NCI-H1105 (cell line): ENCODE results near the gene BAHCC1.

ENCODE experiments used
- DNase-seq: peaks from one replicate; lab custom pipeline; 2025; lab: John Stamatoyannopoulos, UW

Gene BAHCC1

DNA sequence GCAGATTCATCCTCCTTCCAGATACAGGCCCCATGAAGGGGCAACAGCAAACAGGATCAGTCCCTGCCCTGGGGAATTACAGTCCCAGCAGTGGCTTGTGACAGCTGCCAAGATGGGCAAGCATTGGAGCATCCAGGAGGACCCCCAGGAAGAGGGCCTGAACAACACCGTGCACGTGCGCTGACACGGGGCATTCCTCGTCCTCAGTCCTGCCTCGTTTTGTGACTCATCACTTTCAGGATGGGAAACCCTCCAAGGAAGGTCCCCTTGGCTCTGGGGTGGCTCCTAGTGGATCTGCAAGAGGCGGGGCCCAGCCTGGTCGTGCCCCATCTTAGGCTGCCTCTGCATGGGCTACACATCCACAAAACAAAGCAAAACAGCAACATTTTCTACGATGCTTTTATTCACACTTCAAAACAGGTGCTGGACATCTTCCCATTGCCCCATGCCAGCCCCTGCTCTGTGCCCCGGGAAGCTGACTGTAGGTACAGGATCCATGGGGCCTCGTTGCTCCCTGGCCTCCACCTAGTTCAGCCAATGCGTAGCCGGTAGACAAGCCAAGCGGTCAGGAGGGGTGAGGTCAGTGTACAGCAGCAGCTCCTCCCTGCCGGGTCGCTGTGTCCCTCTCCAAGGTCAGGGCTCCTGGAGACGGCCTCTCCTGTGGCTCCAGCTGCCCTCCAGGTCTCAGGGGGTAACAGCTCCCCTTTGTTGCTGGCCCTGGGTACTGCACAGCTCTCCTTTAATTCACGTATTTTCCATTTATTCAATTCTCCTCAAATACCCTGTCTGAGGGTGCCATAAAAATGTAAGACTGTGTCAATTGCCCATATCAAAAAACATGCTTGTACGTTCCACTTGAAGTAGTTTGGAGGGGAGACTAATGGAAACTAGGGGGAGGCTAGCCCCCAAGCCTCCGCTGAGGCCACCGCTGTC, 85.1 kb downstream of the BAHCC1 start:
- DNase-seq, result no peak

DNA sequence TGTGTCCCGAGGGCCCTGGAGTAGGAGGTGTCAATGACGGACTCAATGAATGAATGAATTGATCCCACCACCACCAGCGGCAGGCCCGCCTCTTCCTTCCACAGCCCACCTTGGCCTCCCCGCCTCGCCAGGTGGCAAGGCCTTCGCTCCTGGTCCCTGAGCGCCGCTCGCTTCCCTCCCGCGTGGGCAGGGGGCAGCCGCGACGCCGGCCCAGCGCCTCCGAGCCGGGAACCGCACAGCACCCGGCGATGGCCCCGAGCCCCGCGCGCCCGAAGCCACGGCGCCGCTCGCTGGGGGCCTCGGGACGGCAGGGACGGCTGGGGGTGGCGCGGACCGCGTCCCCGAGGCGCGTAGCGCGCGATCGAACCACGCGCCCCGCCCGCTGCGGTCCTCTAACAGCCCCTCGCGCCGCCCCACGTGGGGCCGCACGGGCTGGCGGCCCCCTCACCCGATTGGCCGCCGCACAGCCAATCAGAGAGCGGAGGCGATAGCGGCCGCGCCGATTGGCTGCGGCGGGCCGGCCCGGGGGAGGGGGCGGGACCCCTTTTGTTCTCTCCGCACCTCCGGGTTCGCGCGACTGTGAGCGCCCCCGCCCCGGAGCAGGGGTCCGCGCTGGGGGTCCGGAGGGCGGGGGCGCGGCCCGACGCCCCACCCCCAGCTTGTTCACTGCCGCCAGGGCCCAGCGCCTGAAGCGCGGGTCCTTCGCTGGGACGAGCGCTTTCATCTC, 86.0 kb downstream of the BAHCC1 start:
- peak; percentile 76 for DNase-seq

DNA sequence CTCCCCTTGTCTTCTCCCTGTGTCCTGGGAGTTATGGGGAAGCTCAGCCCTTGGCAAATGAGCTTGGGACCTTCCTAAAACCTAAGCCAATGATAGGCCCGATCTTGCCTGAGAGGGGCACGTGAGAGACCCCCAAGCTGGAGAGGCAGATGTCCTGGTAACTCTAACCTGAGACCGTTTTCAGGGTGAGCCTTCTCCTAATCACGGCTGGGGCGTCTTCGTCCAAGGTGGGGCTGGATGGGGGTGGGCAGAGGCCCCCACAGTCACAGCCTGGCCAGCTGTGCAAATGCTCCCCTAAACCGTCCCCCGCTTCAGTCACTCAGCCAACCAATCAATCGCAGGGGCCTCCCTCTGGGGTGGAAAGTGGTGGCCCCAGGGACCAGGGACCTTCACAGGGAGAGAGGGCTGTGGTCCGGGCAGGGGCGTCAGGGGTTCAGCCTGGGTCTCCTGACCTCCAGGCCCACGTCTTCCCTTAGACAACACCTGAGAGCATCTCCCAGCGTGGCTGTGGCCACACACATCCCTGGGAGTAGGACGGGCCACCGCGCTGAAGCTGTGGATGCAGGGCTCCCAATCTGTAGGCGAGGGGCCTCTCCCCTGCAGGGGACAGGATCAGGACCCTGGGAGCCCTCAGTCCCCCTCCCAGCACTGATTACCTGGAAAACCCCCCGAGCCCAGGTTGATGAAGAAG, 86.7 kb downstream of the BAHCC1 start:
- no peak for DNase-seq

- no peak for DNase-seq
Measured at GRCh38 chr17:81482673-81483072, 87.4 kb downstream of the BAHCC1 start.

GRCh38 chr17:81483085-81483861, 88.0 kb downstream of the BAHCC1 start:
- no peak for DNase-seq

DNA sequence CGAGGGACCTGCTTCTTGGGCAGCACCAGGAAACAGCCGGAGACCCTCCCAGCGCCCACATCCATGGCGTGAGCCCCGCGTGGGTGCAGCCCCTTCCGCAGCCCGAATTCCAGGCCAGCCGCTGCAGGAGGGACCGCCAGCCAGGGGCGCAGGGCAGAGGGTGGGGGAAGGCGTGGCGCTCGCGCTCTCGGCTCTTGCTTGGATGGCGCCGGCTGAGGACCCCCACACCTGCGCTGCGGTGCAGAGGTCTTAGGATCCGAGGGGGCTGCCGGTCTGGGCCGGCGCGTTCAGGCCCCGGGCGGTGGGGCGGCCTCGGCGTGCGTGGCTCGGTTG, 88.6 kb downstream of the BAHCC1 start:
- DNase-seq, result no peak

DNA sequence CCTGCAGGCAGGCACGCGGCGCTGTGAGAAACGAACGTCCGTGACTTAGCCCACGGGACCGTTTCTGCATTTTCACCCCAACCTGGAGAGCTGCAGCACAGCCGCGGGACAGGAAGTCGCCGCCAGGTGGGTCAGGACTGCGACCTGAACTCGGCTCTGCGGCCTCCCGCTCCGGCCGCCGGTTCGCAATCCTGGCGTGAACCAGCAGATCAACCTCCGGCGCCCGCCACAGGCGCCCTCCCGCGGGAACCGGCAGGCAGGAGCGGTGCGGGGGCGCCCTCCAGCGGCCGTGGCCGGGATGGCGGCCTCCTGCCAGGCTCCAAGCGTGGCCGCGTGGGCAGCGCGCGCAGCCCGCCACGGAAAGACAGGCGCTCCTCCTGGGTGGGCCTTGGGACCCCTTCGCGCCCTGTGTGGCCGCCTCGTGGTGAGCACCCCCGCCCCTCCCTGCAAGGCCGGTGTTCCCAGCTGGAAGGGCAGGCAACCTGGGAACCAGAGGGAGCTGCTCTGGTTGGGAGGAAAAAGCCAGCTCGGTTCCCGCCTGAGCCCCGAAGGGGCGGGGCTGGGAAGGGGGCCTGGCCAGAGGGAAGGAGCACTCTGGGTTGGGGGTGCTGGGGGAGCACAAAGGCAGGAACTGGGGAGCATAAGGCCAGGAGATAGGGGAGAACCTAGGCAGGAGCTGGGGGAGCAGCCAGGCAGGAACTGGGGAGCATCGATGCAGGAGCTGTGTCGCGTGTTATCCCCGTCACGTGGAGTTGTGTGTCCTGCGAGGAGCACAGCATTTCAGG, 89.1 kb downstream of the BAHCC1 start:
- DNase-seq, result peak; percentile 65

DNA sequence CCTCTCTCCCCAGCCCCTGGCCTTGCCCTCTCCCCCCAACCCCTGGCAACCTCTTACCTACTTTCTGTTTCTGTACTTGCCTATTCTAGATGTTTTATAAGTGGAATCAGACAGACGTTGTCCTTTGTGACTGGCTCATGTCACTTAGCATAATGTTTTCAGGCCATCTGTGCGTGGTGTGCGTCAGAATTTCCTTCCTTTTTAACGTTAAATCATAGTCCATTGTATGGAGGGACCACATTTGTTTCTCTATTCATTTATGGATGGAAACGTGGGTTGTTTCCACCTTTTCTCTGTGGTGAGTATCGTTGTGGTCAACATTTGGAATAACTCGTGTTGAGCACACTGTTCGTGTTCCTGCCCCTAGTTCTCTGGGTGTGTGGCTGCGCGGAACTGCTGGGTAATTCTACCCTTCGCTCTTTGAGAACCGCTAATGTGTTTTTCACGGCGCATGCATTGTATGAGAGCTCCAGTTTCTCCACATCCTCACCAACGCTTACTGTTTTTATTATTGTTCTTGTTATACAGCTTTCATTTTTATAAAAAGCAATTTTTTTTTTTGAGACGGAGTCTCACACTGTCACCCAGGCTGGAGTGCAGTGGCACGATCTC, 91.0 kb downstream of the BAHCC1 start:
- no peak for DNase-seq

- no peak for DNase-seq
Measured at GRCh38 chr17:81487089-81487486, 91.8 kb downstream of the BAHCC1 start.

GRCh38 chr17:81487487-81488275, 92.4 kb downstream of the BAHCC1 start:
- DNase-seq, result peak; percentile 68

GRCh38 chr17:81488276-81488860, 93.1 kb downstream of the BAHCC1 start:
- no peak for DNase-seq

DNA sequence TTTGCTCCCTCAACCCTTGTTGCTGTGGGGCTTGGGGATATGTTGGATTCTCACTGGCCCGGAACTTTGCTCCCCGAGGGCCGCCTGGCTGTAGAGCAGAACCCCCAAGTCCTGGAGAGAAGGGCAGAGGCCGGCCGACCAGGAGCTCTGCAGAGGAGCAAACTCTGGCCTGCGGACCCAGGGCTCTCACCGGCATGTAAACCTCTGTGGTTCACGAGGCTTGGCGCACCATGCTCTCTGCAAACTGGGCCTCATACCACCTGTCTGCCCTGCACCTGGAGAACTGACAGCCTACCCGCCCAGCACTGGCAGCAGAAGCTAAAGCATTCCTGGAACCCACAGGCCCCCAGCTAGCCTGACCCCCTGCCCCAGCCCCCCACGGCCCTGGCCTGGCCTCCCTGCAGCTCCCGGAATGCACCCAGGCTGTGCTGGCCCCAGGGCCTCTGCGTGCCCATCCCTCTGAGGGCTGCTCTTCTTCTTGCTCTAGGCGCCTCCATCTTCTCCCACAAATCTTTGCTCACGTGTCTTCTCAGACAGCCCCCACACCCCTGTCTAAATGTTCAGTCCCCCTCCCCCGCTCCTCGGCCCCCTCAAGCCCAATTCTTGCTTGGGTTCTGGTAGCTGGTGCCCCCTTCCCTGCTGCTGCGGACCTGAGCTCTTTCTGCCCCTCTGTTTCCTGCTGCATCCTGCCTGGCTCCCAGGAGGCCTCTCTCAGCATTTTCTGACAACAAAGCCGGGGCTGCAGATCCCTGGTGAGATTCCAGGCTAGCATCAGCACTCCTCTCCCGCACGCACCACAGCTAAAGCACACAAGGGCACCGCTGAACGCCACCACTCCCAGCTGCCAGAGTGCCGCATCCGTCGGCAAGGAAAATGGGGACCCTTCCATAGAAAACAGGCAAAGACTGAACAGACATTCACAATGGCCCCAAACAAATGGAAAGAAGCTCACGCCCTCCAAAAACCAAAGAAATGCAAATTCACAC, 94.0 kb downstream of the BAHCC1 start:
- no peak for DNase-seq

DNA sequence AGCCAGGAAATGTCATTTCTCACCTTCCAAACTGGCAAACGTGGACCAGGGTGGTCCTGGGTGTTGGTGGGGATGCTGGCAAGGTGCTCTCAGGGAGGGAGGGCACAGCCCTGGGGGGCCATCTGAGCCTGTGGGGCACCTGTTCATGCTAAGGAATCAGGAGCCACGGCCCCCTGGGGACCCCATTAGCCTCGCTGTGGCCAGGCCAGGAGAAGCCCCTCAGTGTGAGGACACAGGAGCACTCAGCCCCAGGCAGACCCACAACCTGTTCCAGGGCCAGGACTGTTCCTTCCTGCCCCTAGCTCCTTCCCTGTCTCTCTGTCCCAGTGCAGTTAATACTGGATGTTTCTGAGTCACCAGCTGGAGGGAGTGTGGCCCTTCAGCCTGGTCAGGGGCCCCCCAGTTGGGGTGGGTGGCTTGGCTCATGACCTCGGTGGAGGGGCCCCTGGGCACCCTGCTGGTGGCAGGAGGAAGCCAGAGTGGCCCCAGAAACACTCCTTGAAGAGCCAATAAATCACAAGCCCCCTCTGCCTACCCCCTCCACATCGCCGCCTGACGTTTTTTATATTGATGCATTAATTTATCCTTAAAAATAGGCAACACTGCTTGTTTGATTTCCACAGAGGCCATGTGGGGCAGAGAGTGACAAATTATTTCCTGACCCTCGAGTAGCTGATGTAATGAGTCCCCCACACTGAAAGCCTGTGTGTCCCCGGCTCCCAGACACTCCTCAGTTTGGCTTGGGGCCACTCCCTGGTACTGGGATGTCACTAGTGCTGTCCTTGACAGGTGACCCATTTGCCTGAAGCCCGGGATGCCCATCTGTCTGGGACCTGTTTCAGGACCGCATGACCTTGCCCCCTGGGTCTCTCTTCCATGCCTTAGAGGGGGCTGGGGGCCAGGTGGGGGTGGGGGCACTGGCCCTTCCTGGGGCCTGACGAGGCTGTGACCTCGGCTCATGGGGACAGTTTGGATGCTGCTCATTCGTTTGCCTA, 95.0 kb downstream of the BAHCC1 start:
- DNase-seq, result no peak

DNA sequence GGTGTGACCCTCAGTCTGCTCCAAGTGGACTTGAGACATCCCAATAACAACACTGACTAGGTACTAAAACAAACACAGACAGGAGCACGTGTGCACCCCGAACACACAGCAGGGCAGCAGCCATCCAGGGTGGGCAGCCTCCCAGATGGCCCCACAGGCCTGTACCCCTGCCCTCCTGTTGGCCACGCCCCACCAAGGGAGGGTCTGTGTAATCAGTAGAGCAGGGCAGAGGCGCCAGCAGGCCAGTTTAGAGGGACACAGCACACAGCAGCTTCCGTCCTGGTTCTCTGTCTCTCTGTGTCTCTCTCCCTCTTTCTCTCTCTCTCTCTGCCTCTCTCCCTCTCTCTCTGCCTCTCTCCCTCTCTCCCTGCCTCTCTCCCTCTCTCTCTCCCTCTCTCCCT, 95.9 kb downstream of the BAHCC1 start:
- DNase-seq, result no peak

DNA sequence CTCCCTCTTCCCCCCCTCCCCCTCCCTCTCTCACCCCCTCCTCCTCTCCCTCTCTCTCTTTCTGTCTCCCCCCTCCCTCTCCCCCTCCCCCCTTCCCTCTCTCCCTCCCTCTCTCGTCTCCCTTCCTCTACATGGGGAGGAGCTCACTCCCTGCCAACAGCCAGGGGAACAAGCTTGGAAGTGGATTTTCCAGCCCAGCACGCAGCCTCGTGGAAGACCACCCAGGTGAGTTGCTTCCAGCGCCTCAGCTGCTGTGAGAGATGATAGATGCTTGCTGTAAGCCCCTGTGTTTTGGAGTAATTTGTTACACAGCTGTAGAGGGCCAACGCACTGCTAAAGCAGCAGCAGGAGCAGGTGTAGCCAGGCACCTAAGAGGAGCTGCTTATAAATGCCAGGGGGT, 96.5 kb downstream of the BAHCC1 start:
- no peak for DNase-seq

DNA sequence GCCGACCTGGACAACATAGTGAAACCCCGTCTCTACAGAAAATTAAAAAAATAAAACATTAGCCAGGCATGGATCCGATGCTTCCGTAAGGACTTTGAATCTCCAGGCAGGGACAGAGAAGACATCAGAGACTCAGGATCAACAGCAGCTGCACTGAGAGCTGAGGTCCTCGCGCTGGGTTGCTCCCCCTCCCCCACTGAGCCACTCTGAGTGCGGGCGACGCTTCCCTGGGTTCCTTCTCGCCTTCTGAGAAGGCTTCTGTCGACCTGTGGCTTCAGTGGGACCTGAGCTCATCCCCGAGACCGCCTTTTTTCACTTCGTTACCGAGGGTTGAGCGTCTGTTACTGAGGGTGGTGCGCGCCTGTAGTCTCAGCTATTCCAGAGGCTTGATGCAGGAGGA, 96.9 kb downstream of the BAHCC1 start:
- DNase-seq, result no peak

GRCh38 chr17:81492706-81493105, 97.4 kb downstream of the BAHCC1 start:
- DNase-seq, result no peak
